ENCODE measurements around the gene WFIKKN1.

Gene WFIKKN1

GRCh38 chr16:637081-638018 is 6.6 kb downstream of the WFIKKN1 start:
- no peak for DNase-seq (ENCODE audit: low spot score)

GRCh38 chr16:638034-638543 is 7.3 kb downstream of the WFIKKN1 start:
- DNase-seq (ENCODE audit: low spot score), result no peak

- no peak for DNase-seq (ENCODE audit: low spot score)
Observed at GRCh38 chr16:638836-639235, 8.1 kb downstream of the WFIKKN1 start.

GRCh38 chr16:640614-641013 is 9.8 kb downstream of the WFIKKN1 start:
- DNase-seq (ENCODE audit: low spot score), result no peak

- DNase-seq (ENCODE audit: low spot score), result peak; percentile 60
Observed at GRCh38 chr16:641326-642188, 10.8 kb downstream of the WFIKKN1 start, which contains the start of gene MCRIP2. TSS of gene MCRIP2 (plus strand) at chr16:641828. CDS start at chr16:641992, 164 bp downstream.

- no peak for DNase-seq (ENCODE audit: low spot score)
Observed at GRCh38 chr16:642189-643049, 11.6 kb downstream of the WFIKKN1 start.

GRCh38 chr16:643050-643368 is 12.2 kb downstream of the WFIKKN1 start:
- DNase-seq (ENCODE audit: low spot score), result no peak

- no peak for DNase-seq (ENCODE audit: low spot score)
Observed at GRCh38 chr16:644556-644955, 13.8 kb downstream of the WFIKKN1 start.

GRCh38 chr16:645852-646678 is 15.3 kb downstream of the WFIKKN1 start:
- no peak for DNase-seq (ENCODE audit: low spot score)

GRCh38 chr16:646679-647172 is 15.9 kb downstream of the WFIKKN1 start:
- DNase-seq (ENCODE audit: low spot score), result no peak

- no peak for DNase-seq (ENCODE audit: low spot score)
Observed at GRCh38 chr16:647173-647902, 16.6 kb downstream of the WFIKKN1 start.

GRCh38 chr16:648071-648780 is 17.4 kb downstream of the WFIKKN1 start:
- DNase-seq (ENCODE audit: low spot score), result peak; percentile 41

- peak; percentile 94 for DNase-seq (ENCODE audit: low spot score)
Observed at GRCh38 chr16:648781-649589, 18.2 kb downstream of the WFIKKN1 start, which contains the start of gene WDR90. TSS of gene WDR90 (plus strand) at chr16:649365. CDS start at chr16:649417, 52 bp downstream.

GRCh38 chr16:649631-650030 is 18.8 kb downstream of the WFIKKN1 start:
- DNase-seq (ENCODE audit: low spot score), result no peak

- DNase-seq (ENCODE audit: low spot score), result no peak
Observed at GRCh38 chr16:651844-652243, 21.1 kb downstream of the WFIKKN1 start.

GRCh38 chr16:652454-653305 is 21.9 kb downstream of the WFIKKN1 start:
- DNase-seq (ENCODE audit: low spot score), result no peak

- no peak for DNase-seq (ENCODE audit: low spot score)
Observed at GRCh38 chr16:654034-654433, 23.2 kb downstream of the WFIKKN1 start.

All from hematopoietic multipotent progenitor cell treated with erythropoietin and hydrocortisone succinate and interleukin-3 and kit ligand, for 17 days (in vitro differentiated cells).